ENCODE data around the gene TGM1. TPM values are rescaled to one million over a fixed set of nuclear protein-coding genes. Genes with fewer than 3 reads are reported as not detected.
A peak's percentile ranks its signal among the peaks of the same experiment; 100 is the strongest.

Gene TGM1
- total RNA-seq, 3 donors from 2014 or later = 2.6 to 8.1 (median 2.6) TPM

DNA sequence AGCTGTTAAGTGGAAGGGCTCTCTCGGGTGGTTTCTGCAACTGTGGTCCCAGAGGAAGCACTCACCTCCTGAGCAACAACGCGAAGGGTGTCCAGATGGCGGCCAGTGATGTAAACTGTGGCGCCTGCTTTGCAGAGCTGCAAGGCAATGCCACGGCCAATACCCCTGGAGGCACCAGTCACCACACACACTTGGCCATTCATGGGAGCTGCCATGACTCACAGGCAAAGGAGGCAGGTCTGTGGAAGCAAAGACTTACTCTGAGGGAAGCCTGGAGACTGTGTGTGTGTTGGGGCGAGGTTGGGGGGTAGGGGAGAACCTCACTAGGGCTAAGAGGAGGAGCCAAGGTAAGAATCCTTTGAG, 35.9 kb upstream of the TGM1 start:
- Mint-ChIP-seq H3K27me3 (ENCODE audit: low read depth) (no peaks in the 10 kb centered on the region), H3K4me3 (peak overlapping the region; percentile 90), H3K4me1 (ENCODE audit: low read depth) (peaks cover 48% of the 10 kb centered on the region), H3K9me3 (no peaks in the 10 kb centered on the region), H3K36me3 (ENCODE audit: insufficient read depth) (peaks cover 34% of the 10 kb centered on the region)
- ATAC-seq (peak in 1 of 2 donors; percentile 3), DNase-seq (no peak)

DNA sequence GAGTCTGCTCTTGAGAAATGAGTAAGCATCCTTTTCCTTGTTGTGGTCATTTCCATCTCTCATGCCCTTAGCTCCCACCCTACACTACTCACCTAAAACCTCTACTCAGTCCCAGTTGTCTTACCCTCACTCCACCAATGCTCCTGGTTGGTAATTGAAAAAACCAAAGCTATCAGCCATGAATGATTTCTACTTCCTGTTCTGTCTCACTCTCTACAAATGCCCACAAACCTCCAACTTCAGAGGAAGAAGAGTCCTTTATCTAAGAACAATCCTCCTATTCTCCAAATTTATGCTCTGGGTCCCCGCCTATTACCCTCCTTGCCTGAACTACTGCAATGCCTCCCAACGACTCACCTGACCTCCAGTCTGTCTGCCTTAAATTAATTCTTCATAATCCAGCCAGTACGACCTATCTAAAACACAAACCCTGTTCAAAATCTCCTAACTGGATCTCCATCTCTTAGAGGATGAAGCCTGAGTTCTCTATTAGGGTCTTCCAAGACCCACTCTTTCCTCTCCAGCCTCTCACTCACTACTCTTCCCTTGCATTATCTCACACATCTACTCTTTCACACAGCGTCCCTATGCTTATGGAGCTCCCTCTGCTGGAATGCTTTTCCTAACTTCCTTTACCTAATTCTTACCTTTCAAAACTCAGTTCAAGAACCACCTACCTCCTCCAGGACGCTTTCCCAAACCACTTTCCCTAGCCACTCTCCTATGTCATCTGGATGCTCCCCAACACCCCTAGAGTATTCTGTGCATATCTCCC, 34.4 kb upstream of the TGM1 start:
- H3K36me3 Mint-ChIP-seq (ENCODE audit: insufficient read depth) = peaks cover 30% of the 10 kb centered on the region

DNA sequence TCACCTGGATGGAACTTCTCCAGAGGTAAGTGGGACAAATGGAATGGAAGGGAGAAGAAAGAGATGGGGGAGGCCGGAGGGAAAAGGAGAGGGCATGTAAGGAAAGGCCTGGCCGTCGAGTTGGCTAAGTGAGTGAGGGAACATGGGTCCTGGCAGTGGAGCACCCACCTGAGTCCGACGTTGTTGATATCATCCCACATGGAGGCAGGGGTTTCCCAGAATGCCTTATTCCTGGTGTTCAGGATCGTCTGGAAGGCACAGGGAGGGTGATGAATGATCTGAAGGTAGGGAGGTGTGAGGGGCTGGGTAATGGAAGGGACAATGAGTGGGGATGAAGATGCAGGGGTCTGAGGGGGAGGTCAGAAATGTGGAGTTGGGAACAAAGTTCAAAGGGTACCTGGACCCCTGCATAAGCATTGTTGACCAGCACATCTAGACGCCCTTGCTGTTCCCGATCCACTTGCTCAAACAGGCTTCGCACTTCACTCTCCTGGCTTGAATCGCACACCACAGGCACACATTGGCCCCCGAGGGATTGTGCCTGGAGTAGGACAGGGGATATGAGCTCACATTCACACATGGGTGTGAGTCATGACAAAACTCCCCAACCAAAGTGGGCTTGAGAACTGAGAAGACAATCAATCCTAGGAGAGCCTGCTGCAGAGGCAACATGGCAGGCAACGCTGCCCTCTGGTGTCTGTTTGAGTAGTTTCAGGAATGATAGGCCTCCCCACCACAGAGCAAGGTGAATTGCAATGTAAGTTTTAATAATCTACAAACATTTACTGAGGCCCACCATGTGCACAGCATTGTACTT, 33.6 kb upstream of the TGM1 start:
- no peaks in the 10 kb centered on the region for H3K9me3 Mint-ChIP-seq
- H3K4me1 Mint-ChIP-seq (ENCODE audit: low read depth) = peaks cover 44% of the 10 kb centered on the region
- peaks cover 31% of the 10 kb centered on the region for H3K36me3 Mint-ChIP-seq (ENCODE audit: insufficient read depth)
- ATAC-seq = peak; percentile 74 to 84
- DNase-seq = peak; percentile 70
- no peaks in the 10 kb centered on the region for H3K27me3 Mint-ChIP-seq (ENCODE audit: low read depth)
- peak overlapping the region; percentile 41 for H3K4me3 Mint-ChIP-seq

More for the DNA sequence above, 34.4 kb upstream of the TGM1 start:
- Mint-ChIP-seq H3K27me3 (ENCODE audit: low read depth) (no peaks in the 10 kb centered on the region), H3K9me3 (no peaks in the 10 kb centered on the region), H3K4me3 (peak overlapping the region; percentile 16), H3K4me1 (ENCODE audit: low read depth) (peaks cover 48% of the 10 kb centered on the region)
- peak in 1 of 2 donors; percentile 2 for ATAC-seq
- DNase-seq = no peak

DNA sequence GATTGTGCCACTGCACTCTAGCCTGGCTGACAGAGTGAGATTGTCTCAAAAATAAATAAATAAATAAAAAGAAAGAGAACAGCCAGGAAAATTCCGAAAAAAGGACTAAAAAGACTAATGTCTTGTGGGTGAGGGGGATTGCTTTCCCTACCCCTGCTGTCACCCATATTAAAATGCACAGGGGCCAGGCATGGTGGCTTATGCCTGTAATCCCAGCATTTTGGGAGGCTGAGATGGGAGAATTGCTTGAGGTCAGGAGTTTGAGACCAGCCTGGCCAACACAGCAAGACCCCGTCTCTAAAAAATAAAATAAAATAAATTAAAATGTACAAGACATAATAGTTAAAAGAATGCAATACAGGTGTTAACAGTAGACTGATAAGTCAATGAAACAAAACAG, 30.5 kb upstream of the TGM1 start:
- Mint-ChIP-seq H3K4me1 (ENCODE audit: low read depth) (peaks cover 34% of the 10 kb centered on the region), H3K9me3 (no peaks in the 10 kb centered on the region), H3K4me3 (no peak overlapping the region), H3K27me3 (ENCODE audit: low read depth) (no peaks in the 10 kb centered on the region), H3K36me3 (ENCODE audit: insufficient read depth) (peaks cover 44% of the 10 kb centered on the region)
- DNase-seq (no peak), ATAC-seq (no peak)

DNA sequence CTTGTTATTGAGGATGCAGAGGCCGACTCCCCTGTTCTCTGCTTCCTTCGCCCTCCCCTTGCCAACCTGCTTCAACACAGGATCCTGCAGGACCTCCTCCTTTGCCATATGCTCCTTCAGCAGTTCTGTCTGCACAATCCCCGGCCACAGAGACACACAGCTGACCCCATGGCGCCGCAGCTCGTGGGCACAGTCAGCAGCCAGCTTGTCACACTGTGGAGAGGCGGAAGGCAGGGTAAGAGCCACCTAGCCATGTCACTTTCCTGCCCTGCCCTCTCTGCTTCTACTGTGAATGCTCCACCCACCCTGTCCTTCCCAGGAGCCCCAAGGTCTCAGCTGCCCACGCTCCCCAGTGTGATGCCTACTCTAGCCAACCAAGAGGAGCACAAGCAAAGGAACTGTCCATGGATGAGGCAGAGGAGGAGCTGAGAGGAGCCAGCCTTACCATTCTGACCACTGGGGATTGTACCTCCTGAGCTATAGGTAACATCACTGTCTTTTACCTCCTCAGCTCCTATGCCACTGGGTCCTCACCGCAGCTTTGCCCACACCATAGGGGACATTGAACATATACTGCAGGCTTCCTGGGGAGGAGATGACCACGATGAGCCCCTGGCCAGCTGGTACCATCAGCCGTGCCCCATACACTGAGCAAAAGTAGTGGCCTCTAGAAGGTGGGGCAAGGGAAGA, 29.3 kb upstream of the TGM1 start:
- no peak for ATAC-seq
- H3K36me3 Mint-ChIP-seq (ENCODE audit: insufficient read depth) = peaks cover 44% of the 10 kb centered on the region
- H3K4me1 Mint-ChIP-seq (ENCODE audit: low read depth) = peaks cover 26% of the 10 kb centered on the region
- H3K9me3 Mint-ChIP-seq = no peaks in the 10 kb centered on the region
- H3K4me3 Mint-ChIP-seq = no peak overlapping the region
- DNase-seq = no peak
- no peaks in the 10 kb centered on the region for H3K27me3 Mint-ChIP-seq (ENCODE audit: low read depth)

DNA sequence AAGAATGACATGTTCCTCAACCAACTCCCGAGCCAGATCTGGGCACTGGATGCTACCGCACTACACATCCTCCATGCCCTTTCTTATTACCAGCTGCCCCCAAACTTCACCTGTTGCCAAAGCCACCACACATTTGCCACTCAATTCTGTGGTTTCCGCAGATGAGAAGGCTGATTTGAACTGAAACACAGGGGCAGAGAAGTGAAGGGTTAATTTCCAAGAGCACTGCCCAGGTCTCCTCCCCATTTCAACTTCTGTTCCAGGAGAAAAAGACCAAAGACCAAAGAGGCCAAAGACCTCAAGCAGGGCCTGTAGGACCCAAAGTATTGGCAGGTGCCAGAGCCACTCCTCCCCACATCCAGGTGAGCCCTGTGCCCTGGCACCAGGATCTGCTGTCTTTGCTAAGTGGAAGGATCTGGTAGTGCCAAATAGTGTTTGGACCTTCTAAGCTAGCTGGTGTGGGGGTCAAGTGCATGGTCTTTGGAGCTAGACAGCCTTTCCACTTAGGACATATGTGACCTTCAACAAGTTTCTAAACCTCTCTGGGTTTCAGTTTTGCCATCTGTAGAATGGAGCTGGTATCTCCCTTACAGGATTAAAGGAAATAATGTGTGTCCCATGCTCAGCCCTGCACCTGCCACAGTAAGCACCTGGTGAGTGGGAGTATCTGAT, 28.6 kb upstream of the TGM1 start:
- H3K9me3 Mint-ChIP-seq = no peaks in the 10 kb centered on the region
- DNase-seq (no peak), ATAC-seq (no peak)
- peaks cover 19% of the 10 kb centered on the region for H3K4me1 Mint-ChIP-seq (ENCODE audit: low read depth)
- no peak overlapping the region for H3K4me3 Mint-ChIP-seq
- no peaks in the 10 kb centered on the region for H3K27me3 Mint-ChIP-seq (ENCODE audit: low read depth)
- peaks cover 43% of the 10 kb centered on the region for H3K36me3 Mint-ChIP-seq (ENCODE audit: insufficient read depth)

DNA sequence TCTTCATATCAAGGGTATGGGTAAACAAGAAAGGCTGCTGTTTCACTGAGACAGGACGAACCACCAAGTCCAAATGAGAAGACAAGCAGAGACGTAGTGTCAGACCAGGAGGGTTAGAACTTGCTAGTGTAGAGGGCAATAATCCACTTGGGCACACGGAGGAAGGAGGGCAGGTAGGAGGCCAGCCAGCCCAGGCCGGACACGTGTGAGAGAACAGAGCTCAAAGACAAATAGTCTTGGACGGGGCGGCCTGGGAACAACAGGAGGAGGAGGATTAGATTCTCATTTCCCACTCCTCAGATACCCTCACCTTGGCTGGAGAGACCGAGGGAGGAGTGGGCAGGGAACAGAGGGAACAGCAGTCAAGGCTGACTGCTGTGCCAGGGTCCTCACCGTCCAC, 27.8 kb upstream of the TGM1 start:
- DNase-seq (no peak), ATAC-seq (no peak)
- H3K4me3 Mint-ChIP-seq = no peak overlapping the region
- H3K9me3 Mint-ChIP-seq = no peaks in the 10 kb centered on the region
- no peaks in the 10 kb centered on the region for H3K27me3 Mint-ChIP-seq (ENCODE audit: low read depth)
- H3K4me1 Mint-ChIP-seq (ENCODE audit: low read depth) = peaks cover 13% of the 10 kb centered on the region
- H3K36me3 Mint-ChIP-seq (ENCODE audit: insufficient read depth) = peaks cover 36% of the 10 kb centered on the region

DNA sequence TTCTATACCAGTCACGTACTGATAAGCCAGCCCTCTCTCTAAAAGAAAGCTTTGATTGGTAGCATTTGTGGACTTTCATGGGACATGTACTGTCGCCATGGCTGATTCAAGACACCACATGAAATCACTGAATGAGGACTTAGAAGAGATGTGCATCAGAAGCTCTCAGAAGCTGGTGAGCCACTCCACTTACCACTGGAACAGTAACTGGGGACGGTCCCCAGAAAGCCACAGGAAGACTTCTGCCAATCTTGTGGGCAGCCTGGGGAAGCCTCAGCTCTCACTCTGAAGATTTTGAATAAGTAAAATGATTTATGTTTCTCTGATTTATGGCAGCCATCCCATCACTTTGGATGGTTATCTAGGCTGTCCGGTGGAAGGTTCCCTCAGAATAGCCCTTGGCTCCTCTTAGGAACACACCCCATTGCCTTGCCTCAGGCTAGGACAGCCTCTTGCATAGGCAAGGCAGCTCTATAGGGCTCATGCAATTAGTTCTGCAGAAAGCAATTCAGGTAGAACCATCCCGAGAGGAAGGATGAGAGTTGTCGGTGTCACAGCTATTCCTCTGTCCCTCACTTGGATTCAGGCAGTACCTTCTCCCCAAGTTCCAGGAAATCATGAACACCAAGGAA, 26.8 kb upstream of the TGM1 start:
- Mint-ChIP-seq H3K4me1 (ENCODE audit: low read depth) (peaks cover 11% of the 10 kb centered on the region), H3K4me3 (no peak overlapping the region), H3K27me3 (ENCODE audit: low read depth) (no peaks in the 10 kb centered on the region), H3K9me3 (no peaks in the 10 kb centered on the region), H3K36me3 (ENCODE audit: insufficient read depth) (peaks cover 32% of the 10 kb centered on the region)
- DNase-seq (no peak), ATAC-seq (peak; percentile 98 to 100)

DNA sequence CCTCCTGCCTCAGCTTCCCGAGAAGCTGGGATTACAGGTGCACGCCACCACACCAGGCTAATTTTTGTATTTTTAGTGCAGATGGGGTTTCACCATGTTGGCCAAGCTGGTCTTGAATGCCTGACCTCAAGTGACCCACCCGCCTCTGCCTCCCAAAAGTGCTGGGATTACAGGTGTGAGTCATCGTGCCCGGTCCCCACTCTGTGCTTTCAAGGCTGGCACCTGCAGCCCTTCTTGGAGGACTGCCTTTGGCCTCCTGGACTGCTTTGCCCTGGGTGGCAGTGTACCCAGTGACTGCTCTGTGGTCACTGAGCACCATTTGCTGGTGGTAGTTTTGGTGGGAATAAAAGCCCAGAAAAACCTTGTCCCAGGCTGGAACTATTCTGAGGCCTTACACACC, 24.0 kb upstream of the TGM1 start:
- no peaks in the 10 kb centered on the region for H3K9me3 Mint-ChIP-seq
- H3K36me3 Mint-ChIP-seq (ENCODE audit: insufficient read depth) = peaks cover 18% of the 10 kb centered on the region
- DNase-seq = no peak
- H3K27me3 Mint-ChIP-seq (ENCODE audit: low read depth) = no peaks in the 10 kb centered on the region
- no peak overlapping the region for H3K4me3 Mint-ChIP-seq
- ATAC-seq = no peak
- H3K4me1 Mint-ChIP-seq (ENCODE audit: low read depth) = peaks cover 11% of the 10 kb centered on the region

DNA sequence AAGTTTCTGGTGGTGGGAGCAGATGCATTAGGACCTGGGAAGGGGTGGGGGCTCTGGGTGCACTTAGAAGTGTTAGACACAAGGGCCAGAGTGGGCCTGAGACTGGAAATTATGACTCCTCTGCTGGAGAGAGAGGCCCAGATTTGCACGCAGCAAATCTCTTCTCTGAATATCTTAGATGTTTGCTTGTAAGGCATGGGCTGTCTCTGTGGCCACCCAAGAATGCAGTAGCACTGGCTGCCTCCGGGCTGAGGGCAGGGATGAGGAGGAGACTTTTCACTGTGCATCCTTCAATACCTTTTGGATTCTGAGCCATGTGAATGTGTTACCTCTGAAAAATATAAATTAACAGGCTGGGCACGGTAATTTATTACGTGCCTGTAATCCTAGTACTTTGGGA, 22.4 kb upstream of the TGM1 start:
- H3K36me3 Mint-ChIP-seq (ENCODE audit: insufficient read depth) = peaks cover 6% of the 10 kb centered on the region
- H3K4me1 Mint-ChIP-seq (ENCODE audit: low read depth) = peaks cover 14% of the 10 kb centered on the region
- ATAC-seq = no peak
- no peaks in the 10 kb centered on the region for H3K27me3 Mint-ChIP-seq (ENCODE audit: low read depth)
- H3K4me3 Mint-ChIP-seq = no peak overlapping the region
- no peak for DNase-seq
- H3K9me3 Mint-ChIP-seq = no peaks in the 10 kb centered on the region

DNA sequence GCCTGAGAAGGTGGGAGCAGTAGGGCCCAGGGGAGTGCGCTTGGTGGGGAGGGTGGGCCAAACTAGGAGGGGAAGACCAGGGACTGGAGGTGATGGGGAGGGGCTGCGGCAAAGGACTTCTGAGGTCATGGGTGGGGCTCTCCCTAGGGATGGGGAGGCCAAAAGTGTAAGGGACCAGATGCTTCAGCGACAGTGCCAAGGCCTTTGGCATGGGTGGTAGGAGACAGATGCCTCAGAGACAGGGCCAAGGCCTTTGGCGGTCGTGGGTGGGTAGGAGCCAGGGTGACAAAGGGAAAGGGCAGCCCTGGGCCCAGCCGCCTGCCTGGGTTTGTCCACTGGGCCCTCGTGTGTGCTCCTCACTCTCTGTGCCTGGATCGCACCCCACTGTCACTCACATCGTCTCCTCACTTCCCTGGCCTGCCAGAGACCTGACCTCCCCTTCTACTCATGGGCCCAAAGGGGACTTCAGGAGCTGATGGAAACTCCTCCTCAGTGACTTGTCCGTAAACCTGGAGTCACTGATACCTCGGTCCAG, 21.6 kb upstream of the TGM1 start:
- no peaks in the 10 kb centered on the region for H3K27me3 Mint-ChIP-seq (ENCODE audit: low read depth)
- H3K36me3 Mint-ChIP-seq (ENCODE audit: insufficient read depth) = no peaks in the 10 kb centered on the region
- DNase-seq = no peak
- H3K4me3 Mint-ChIP-seq = no peak overlapping the region
- peaks cover 14% of the 10 kb centered on the region for H3K4me1 Mint-ChIP-seq (ENCODE audit: low read depth)
- no peaks in the 10 kb centered on the region for H3K9me3 Mint-ChIP-seq
- no peak for ATAC-seq

DNA sequence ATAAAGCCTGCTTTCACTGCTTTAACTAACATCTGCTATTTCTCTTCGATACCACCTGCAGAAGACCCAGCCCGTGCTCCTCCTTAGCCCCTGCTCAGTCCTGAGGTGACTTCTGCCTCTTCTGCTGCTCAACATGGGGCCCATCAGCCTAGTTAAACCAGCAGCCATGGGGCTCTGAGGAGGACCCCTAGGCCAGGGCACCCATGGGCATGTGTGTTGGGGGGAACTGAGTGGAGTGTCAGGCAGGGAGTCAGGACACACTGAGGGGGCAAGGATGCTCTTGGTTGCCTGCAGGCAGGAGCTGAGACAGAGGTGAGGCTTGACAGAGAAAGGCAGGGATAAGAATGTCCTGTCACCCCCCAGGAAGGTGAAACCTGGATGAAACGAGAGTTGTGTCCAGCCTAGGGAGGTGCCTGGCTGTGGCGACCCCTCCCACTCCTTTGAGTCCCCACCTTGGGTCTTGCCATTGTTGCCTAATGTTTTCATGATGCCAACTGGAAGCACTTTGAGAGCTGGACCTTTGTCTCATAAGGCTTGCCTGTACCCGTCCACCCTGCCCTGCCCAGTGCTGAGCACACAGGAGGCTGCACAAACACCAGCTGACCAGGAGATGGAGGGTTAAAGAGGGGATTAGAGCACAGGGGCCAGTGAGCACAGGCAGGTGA, 21.0 kb upstream of the TGM1 start:
- DNase-seq = no peak
- Mint-ChIP-seq H3K4me1 (ENCODE audit: low read depth) (peaks cover 18% of the 10 kb centered on the region), H3K4me3 (no peak overlapping the region), H3K36me3 (ENCODE audit: insufficient read depth) (no peaks in the 10 kb centered on the region), H3K27me3 (ENCODE audit: low read depth) (no peaks in the 10 kb centered on the region), H3K9me3 (no peaks in the 10 kb centered on the region)
- no peak for ATAC-seq

DNA sequence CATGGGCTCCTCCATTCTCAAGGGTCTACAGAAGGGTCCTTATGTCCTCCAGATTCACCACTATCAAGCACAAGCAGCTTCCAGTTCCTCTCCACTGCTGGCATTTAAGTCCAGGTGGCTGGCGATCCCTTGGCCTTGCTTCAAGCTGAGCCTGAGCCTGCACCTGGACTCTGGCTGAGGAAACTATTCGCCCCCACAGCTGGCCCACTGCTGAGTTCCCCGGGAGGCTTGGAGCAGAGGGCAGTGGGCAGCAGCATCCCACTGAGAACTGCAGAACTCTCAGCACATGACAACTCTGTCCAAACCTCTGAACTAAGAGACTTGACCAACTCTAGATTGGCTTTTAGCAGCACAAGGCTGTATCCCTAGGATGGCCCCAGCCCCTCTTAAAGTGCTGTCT, 19.8 kb upstream of the TGM1 start:
- Mint-ChIP-seq H3K4me1 (ENCODE audit: low read depth) (peaks cover 30% of the 10 kb centered on the region), H3K4me3 (no peak overlapping the region)

More for the DNA sequence above, 19.8 kb upstream of the TGM1 start:
- ATAC-seq (no peak), DNase-seq (no peak)
- Mint-ChIP-seq H3K9me3 (no peaks in the 10 kb centered on the region), H3K27me3 (ENCODE audit: low read depth) (no peaks in the 10 kb centered on the region), H3K36me3 (ENCODE audit: insufficient read depth) (no peaks in the 10 kb centered on the region)

Data from activated T-cell treated with anti-CD3 and anti-CD28 coated beads, Interleukin-2, amount 50 U/mL, for 4 hours (primary cell).